HL-60 (cell line): Measurements from ENCODE around the gene NRG4.
A peak's percentile ranks its signal among the peaks of the same experiment; 100 is the strongest.

Experiments used
- DNase-seq, 2 experiments: peaks; one replicate each; pipeline ENCODE4 v3.0.0-alpha.2; 2010 to 2020; ENCODE audit warnings: low read depth in 1 of 2, low spot score in 1 of 2
- H3K27ac ChIP-seq: fragments of 250-450 bp; sonication (Bioruptor Pico); replicated peaks from 2 replicates; pipeline ENCODE4 v1.5.1; 2020; ENCODE audit warnings: mild to moderate bottlenecking, moderate library complexity
- H3K27me3 ChIP-seq: fragments of 250-450 bp; sonication (Bioruptor Pico); 2 replicates; pipeline ENCODE4 v1.5.1; 2021; ENCODE audit warnings: mild to moderate bottlenecking, moderate library complexity; ENCODE audit not compliant: insufficient read depth, poor library complexity, severe bottlenecking
- H3K4me3 ChIP-seq: replicated peaks from 2 replicates; pipeline ENCODE4 v1.5.1; 2011; ENCODE audit warnings: mild to moderate bottlenecking, control low read depth, low read length; ENCODE audit not compliant: insufficient read depth
- CTCF ChIP-seq: IDR thresholded peaks from one replicate; pipeline ENCODE4 v1.5.1; 2011; ENCODE audit warnings: low read length, control low read depth, inconsistent platforms; ENCODE audit not compliant: insufficient read depth
- SPI1 ChIP-seq: IDR thresholded peaks from 2 replicates; pipeline ENCODE4 v1.6.1; 2012; ENCODE audit warnings: low read depth, mild to moderate bottlenecking, borderline replicate concordance

NRG4 gene

GRCh38 chr15:75891895-75892294, 120.3 kb downstream of the NRG4 start:
- TF ChIP-seq SPI1 (0 out of 2 replicates have a peak, but pooled peaks have one; percentile 2), CTCF (no peak)
- Histone ChIP-seq H3K27me3 (no peaks in the 10 kb centered on the region), H3K4me3 (no peak overlapping the region), H3K27ac (no peak overlapping the region)
- peak in 1 of 2 experiments; percentile 34 for DNase-seq
